ENCODE measurements around the gene RPP40.

DNA sequence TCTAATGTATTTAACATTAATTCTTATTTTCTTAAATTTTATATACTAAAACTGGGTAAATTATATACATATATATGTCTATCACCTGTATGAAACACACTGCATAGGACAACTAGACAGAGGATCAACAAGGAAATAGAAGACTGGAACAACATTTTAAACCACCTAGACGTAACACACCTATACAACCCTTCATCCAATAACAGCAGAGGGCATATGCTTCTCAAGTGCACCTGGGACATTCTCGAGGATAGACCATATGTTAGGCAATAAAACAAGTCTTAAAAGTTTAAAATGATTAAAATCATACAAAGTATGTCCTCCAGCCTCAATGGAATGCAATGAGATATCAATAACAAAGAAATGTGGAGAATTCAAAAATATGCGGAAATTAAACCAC, 45.2 kb downstream of the RPP40 start:
- TF ChIP-seq EZH2phosphoT487 (IDR thresholded peaks at IDR 0.05; ENCODE audit: borderline replicate concordance, low read depth, low read length) = no peak
- TF ChIP-seq, protein P1, sequence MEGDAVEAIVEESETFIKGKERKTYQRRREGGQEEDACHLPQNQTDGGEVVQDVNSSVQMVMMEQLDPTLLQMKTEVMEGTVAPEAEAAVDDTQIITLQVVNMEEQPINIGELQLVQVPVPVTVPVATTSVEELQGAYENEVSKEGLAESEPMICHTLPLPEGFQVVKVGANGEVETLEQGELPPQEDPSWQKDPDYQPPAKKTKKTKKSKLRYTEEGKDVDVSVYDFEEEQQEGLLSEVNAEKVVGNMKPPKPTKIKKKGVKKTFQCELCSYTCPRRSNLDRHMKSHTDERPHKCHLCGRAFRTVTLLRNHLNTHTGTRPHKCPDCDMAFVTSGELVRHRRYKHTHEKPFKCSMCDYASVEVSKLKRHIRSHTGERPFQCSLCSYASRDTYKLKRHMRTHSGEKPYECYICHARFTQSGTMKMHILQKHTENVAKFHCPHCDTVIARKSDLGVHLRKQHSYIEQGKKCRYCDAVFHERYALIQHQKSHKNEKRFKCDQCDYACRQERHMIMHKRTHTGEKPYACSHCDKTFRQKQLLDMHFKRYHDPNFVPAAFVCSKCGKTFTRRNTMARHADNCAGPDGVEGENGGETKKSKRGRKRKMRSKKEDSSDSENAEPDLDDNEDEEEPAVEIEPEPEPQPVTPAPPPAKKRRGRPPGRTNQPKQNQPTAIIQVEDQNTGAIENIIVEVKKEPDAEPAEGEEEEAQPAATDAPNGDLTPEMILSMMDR (conservative IDR thresholded peaks at IDR 0.05; ENCODE audit: low read length) = no peak

Measured in OCI-LY7 (cell line).